Colonic mucosa (tissue), 2 donors: ENCODE measurements around the gene ASB14. TPM values are rescaled to one million over a fixed set of nuclear protein-coding genes. Genes with fewer than 3 reads are reported as not detected.

Source experiments
- total RNA-seq, 2 donors: library from RNA; stranded (reverse); fragmentation: NEBNext Ultra II Directional in 1 of 2; extraction: Animal tissue kit (Norgen Biotek cat#: 25700) in 1 of 2; gene quantifications; one replicate each; pipeline ENCODE4 v1.2.1, GENCODE V29; 2021
- donor health status: DM: no; HTN: no; CAD: no.
- donor health status: DM: no; HTN: no; CAD: no.

The ASB14 gene
- total RNA-seq, 2 donors from 2014 or later, result not detected

Other genes starting within 250 kb of the ASB14 start
- gene SPATA12, start 232.0 kb downstream of the ASB14 start, total RNA-seq, result under 1 TPM in 1 of 2 donors, not detected in 1; 0.27 TPM
- 1 to 10 TPM; 2.0 to 5.6 TPM for gene IL17RD, start 127.3 kb downstream of the ASB14 start, total RNA-seq
- under 1 TPM; 0.42 to 0.48 TPM for gene HESX1, start 92.7 kb downstream of the ASB14 start, total RNA-seq
- 10 to 100 TPM; 25.8 to 34.9 TPM for gene APPL1, start 65.0 kb downstream of the ASB14 start, total RNA-seq